HG02938 (cell line): ENCODE measurements around the gene SPRYD3.
A peak's percentile ranks its signal among the peaks of the same experiment; 100 is the strongest.
"Not testable (repeated sequence)": the region's sequence is repeated elsewhere in the genome, so short reads cannot be mapped to it uniquely, and the experiment has no call there.

Experiments used
- ATAC-seq: cut with Tn5 transposase; IDR thresholded peaks from one replicate; pipeline ENCODE4 v1.9.1; 2021; ENCODE audit warnings: mild to moderate bottlenecking, moderate library complexity; ENCODE audit not compliant: unreplicated experiment

SPRYD3 gene

GRCh38 chr12:53102883-53103807 lies 24.0 kb upstream of the SPRYD3 start, which contains the start of gene SOAT2:
Gene SOAT2 (plus strand): TSS chr12:53103486. CDS start chr12:53103578, 92 bp downstream.
- peak; percentile 45 for ATAC-seq

- no peak for ATAC-seq
These were observed 23.0 kb upstream of the SPRYD3 start for GRCh38 chr12:53101931-53102781.

- no peak for ATAC-seq
These were observed 22.1 kb upstream of the SPRYD3 start for GRCh38 chr12:53101266-53101665.

GRCh38 chr12:53100466-53101151 lies 21.4 kb upstream of the SPRYD3 start:
- ATAC-seq = no peak

- ATAC-seq = no peak
These were observed 20.1 kb upstream of the SPRYD3 start for GRCh38 chr12:53099071-53099882.

GRCh38 chr12:53098354-53098981 lies 19.3 kb upstream of the SPRYD3 start:
- no peak for ATAC-seq

- ATAC-seq = no peak
These were observed 18.6 kb upstream of the SPRYD3 start, which contains the start of gene IGFBP6 for GRCh38 chr12:53097564-53098353. Gene IGFBP6 (plus strand): TSS chr12:53097667. CDS start chr12:53097718, 51 bp downstream.

GRCh38 chr12:53097207-53097563 lies 18.0 kb upstream of the SPRYD3 start:
- ATAC-seq = no peak

GRCh38 chr12:53096759-53097158 lies 17.6 kb upstream of the SPRYD3 start:
- no peak for ATAC-seq

- no peak for ATAC-seq
These were observed 17.0 kb upstream of the SPRYD3 start for GRCh38 chr12:53096089-53096741.

- ATAC-seq = not testable (repeated sequence)
These were observed 16.4 kb upstream of the SPRYD3 start for GRCh38 chr12:53095596-53095895.

- not testable (repeated sequence) for ATAC-seq
These were observed 15.8 kb upstream of the SPRYD3 start for GRCh38 chr12:53094796-53095595.

- no peak for ATAC-seq
These were observed 15.2 kb upstream of the SPRYD3 start for GRCh38 chr12:53094394-53094787.

- no peak for ATAC-seq
These were observed 14.7 kb upstream of the SPRYD3 start for GRCh38 chr12:53093777-53094393.

GRCh38 chr12:53091756-53092155 lies 12.6 kb upstream of the SPRYD3 start:
- ATAC-seq = no peak

GRCh38 chr12:53090554-53090953 lies 11.4 kb upstream of the SPRYD3 start:
- no peak for ATAC-seq

GRCh38 chr12:53090105-53090504 lies 10.9 kb upstream of the SPRYD3 start:
- ATAC-seq = no peak
